PFSK-1 (cell line): ENCODE results near the gene CD244.

ENCODE experiments used
- FOXP2 ChIP-seq: optimal IDR thresholded peaks from 2 replicates; pipeline ENCODE3; 2011; ENCODE audit warnings: borderline replicate concordance, control low read depth, inconsistent platforms; ENCODE audit not compliant: insufficient read depth; ENCODE audit errors: extremely low read length, extremely low read depth
- POLR2AphosphoS5 ChIP-seq: IDR thresholded peaks from 2 replicates; pipeline ENCODE4 v1.6.1; 2012; ENCODE audit warnings: low read depth, mild to moderate bottlenecking, control low read depth, low read length, moderate library complexity
- REST ChIP-seq, 2 experiments: IDR thresholded peaks; 2 replicates each; pipeline versions ENCODE4 v1.6.1 to v1.8.0; 2011 to 2012; ENCODE audit warnings: low read depth in 2 of 2, low read length in 2 of 2, control low read depth in 1 of 2, inconsistent platforms in 1 of 2, mild to moderate bottlenecking in 1 of 2, moderate library complexity in 1 of 2; ENCODE audit not compliant: insufficient read depth in 1 of 2
- SIN3A ChIP-seq: IDR thresholded peaks from 2 replicates; pipeline ENCODE4 v1.6.1; 2012; ENCODE audit warnings: mild to moderate bottlenecking, low read length, moderate library complexity, borderline replicate concordance; ENCODE audit not compliant: insufficient read depth
- TAF1 ChIP-seq: IDR thresholded peaks from 2 replicates; pipeline ENCODE4 v1.6.1; 2012; ENCODE audit warnings: low read length, control low read depth, borderline replicate concordance; ENCODE audit not compliant: insufficient read depth

CD244 gene

GRCh38 chr1:160835751-160836150, 26.9 kb downstream of the CD244 start:
- TF ChIP-seq REST (IDR thresholded peaks at IDR 0.05; ENCODE audit: insufficient read depth in 1 of 2, low read depth in 2 of 2, low read length in 2 of 2) (no peak), FOXP2 (no peak), TAF1 (no peak), SIN3A (no peak), POLR2AphosphoS5 (no peak)

GRCh38 chr1:160834945-160835565, 27.6 kb downstream of the CD244 start:
- TF ChIP-seq FOXP2 (no peak), POLR2AphosphoS5 (no peak), SIN3A (no peak), REST (IDR thresholded peaks at IDR 0.05; ENCODE audit: insufficient read depth in 1 of 2, low read depth in 2 of 2, low read length in 2 of 2) (no peak), TAF1 (no peak)

GRCh38 chr1:160830321-160831153, 32.1 kb downstream of the CD244 start:
- no peak for TF ChIP-seq SIN3A

- no peak for TF ChIP-seq REST (IDR thresholded peaks at IDR 0.05; ENCODE audit: insufficient read depth in 1 of 2, low read depth in 2 of 2, low read length in 2 of 2)
- TF ChIP-seq SIN3A, result no peak
- no peak for TF ChIP-seq TAF1
- TF ChIP-seq POLR2AphosphoS5, result no peak
- no peak for TF ChIP-seq FOXP2
Observed at GRCh38 chr1:160829766-160830165, 32.9 kb downstream of the CD244 start.

- no peak for TF ChIP-seq POLR2AphosphoS5
- TF ChIP-seq REST (IDR thresholded peaks at IDR 0.05; ENCODE audit: insufficient read depth in 1 of 2, low read depth in 2 of 2, low read length in 2 of 2), result no peak
- no peak for TF ChIP-seq FOXP2
- no peak for TF ChIP-seq TAF1
- TF ChIP-seq SIN3A, result no peak
Observed at GRCh38 chr1:160827418-160827817, 35.3 kb downstream of the CD244 start.
